RWPE1 (cell line): ENCODE results near the gene TBC1D22A.
"Not testable (repeated sequence)": the region's sequence is repeated elsewhere in the genome, so short reads cannot be mapped to it uniquely, and the experiment has no call there.

Experiments used
- CTCF ChIA-PET: fragments of 350-600 bp; sonication (Branson Sonifier 250); formaldehyde crosslinking; extraction: SDS; loops from one replicate; lab custom pipeline; 2021; lab: Yijun Ruan, JAX
- POLR2A ChIA-PET: fragments of 400-600 bp; formaldehyde crosslinking; extraction: SDS; loops from one replicate; lab custom pipeline; 2020; ENCODE audit warnings: antibody characterized with exemption; ENCODE audit not compliant: low non-redundant PET; lab: Yijun Ruan, JAX
- DNase-seq: peaks from one replicate; pipeline ENCODE4 v3.0.0; 2012; ENCODE audit warnings: low spot score
- H3K27ac ChIP-seq: fragments of 450-650 bp; 2 replicates; pipeline ENCODE4 v1.5.1; 2017
- TF ChIP-seq, protein P1 (sequence below): fragments of 450-650 bp; conservative IDR thresholded peaks from 2 replicates; pipeline ENCODE4 v1.5.1; 2017; ENCODE audit warnings: low read depth, mild to moderate bottlenecking

Gene TBC1D22A

DNA sequence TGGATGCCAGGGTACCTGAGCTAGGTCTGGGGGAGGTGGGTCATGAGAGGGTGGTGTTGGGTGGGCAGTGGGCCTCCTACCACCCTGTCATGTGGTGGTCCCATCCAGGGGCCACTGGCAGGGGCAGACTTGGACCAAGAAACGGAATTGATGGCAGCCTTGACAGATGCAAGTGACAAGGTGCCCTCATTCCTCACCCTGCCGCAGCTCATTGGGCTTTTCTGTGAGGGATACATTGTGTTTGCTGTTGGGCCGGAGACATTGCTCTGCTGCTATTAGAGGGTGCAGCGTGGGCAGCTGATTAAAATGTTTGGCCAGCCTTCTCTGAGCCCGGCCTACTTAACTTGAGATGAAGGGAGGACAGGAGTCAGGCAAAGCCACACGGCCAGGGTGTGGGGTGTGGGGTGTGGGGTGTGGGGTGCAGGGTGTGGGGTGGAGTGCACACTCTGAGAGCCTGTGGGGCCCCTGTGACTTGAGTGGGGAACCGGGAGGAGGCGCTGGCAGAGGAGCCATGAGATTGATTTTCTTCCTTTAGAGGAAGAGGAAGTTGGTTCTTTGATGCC is 351.5 kb downstream of the TBC1D22A start:
- POLR2A ChIA-PET: no interaction called here
- DNase-seq: no peak
- TF ChIP-seq, protein P1, sequence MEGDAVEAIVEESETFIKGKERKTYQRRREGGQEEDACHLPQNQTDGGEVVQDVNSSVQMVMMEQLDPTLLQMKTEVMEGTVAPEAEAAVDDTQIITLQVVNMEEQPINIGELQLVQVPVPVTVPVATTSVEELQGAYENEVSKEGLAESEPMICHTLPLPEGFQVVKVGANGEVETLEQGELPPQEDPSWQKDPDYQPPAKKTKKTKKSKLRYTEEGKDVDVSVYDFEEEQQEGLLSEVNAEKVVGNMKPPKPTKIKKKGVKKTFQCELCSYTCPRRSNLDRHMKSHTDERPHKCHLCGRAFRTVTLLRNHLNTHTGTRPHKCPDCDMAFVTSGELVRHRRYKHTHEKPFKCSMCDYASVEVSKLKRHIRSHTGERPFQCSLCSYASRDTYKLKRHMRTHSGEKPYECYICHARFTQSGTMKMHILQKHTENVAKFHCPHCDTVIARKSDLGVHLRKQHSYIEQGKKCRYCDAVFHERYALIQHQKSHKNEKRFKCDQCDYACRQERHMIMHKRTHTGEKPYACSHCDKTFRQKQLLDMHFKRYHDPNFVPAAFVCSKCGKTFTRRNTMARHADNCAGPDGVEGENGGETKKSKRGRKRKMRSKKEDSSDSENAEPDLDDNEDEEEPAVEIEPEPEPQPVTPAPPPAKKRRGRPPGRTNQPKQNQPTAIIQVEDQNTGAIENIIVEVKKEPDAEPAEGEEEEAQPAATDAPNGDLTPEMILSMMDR: no peak
- no peak overlapping the region for H3K27ac ChIP-seq
- CTCF ChIA-PET: no interaction called here

DNA sequence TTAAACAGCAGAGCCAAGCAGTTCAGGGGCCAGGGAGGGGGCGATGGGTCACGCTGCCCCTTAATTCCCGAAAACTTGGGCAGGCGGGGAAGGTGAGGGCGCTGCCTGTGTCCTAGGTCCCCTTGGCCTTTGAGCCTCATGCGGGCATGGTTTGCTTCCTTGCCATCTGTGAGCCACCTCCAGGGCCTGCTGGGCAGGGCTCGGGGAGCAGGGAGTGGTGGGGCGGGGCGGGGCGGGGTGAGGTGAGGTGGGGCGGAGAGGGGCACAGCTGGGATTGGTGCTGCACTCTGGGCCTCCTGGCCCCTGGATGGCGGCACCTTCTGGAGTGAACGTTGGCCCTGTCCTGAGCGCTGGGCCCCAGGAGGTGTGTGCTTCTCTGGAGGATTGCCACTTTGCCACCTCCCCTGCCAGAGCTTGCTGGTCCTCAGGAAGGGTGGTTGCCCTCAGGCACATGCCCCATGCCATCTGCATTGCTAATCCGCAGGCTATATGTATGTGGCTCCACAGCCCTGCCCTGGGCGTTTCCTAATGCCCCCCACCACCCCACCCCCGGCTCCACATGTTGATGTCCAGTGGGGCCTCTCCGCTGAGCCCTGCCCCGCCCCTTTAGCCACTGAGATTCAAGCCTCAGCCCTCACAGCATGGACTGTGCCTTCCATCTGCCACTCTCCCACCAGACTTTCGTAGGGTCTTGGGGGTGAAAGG is 352.5 kb downstream of the TBC1D22A start:
- H3K27ac ChIP-seq: peak overlapping the region; percentile 8; the same call in 1 of the 2 replicates
- CTCF ChIA-PET: no interaction called here
- TF ChIP-seq, protein P1: no peak
- POLR2A ChIA-PET: no interaction called here
- no peak for DNase-seq

- ChIA-PET POLR2A (no interaction called here), CTCF (no interaction called here)
- no peak overlapping the region for H3K27ac ChIP-seq
- TF ChIP-seq, protein P1: no peak
- no peak for DNase-seq
Measured at GRCh38 chr22:47115518-47115890, 353.1 kb downstream of the TBC1D22A start.

- H3K27ac ChIP-seq: no peak overlapping the region
- DNase-seq: no peak
- ChIA-PET POLR2A (no interaction called here), CTCF (no interaction called here)
- TF ChIP-seq, protein P1: no peak
Measured at GRCh38 chr22:47115921-47116320, 353.5 kb downstream of the TBC1D22A start.

DNA sequence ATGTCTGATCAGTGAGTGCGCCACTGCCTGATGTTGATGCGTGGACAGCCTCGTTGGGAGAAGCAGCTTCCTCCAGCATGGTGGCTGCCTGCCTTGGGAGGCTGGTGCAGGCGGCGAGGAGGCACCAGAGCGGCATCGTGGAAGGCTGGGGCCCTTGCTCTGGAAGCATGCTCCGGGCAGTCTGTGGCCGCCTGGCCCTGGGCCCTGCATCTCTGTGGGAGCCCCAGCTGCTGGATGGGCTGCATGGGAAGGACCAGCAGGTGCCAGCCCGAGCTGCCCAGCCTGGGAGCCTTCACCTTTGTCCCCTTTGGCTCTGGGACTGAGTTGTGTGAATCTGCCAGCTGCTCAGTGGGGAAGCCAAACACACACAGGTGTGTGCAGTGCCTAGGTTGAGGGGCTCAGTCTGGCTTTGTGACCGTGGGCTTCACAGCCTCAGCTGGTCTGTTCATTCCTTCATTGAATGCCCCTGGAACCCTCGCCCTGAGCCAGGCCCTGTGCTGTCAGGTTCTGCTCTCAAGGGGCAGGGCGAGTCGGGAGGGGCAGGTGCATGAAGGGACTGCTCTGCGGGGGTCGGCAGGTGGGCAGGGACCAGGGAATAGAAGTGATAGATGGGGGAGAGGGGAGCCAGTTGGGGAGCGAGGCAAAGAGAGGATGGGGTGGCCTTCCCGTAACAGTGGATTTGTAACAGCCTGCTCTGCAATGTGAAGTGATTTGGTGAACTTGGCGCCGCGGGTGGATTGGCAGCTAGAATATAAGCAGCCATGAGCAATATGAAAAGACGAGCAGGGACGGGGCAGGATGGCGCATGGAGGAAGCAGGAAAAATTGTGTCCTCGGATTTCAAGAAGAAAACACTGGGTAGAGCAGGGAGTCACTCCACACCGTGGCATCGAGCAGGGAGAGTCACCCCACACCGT is 354.2 kb downstream of the TBC1D22A start:
- TF ChIP-seq, protein P1: no peak
- no peak overlapping the region for H3K27ac ChIP-seq
- ChIA-PET POLR2A (no interaction called here), CTCF (no interaction called here)
- no peak for DNase-seq

DNA sequence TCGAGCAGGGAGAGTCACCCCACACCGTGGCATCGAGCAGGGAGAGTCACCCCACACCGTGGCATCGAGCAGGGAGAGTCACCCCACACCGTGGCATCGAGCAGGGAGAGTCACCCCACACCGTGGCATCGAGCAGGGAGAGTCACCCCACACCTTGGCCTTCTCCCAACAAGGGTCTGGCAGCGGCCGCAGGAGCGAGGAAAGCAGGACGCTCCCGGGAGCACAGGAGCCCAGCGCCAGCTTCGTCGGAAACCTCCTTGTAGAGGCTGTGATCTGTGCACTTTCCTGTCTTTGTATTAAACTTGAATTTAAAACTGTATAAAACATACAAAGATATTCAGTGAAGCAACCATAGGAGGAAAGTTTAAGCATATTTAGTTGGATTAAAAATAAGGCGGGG is 355.0 kb downstream of the TBC1D22A start:
- CTCF ChIA-PET, H3K27ac ChIP-seq, DNase-seq, POLR2A ChIA-PET: not testable (repeated sequence)
